ENCODE data around the gene MYO5C. TPM values are rescaled to one million over a fixed set of nuclear protein-coding genes. Genes with fewer than 3 reads are reported as not detected.

Gene MYO5C
- total and polyA plus RNA-seq, 2 of the 4 experiments (the other 2 are of a cell fraction): under 0.01 to 0.03 TPM

DNA sequence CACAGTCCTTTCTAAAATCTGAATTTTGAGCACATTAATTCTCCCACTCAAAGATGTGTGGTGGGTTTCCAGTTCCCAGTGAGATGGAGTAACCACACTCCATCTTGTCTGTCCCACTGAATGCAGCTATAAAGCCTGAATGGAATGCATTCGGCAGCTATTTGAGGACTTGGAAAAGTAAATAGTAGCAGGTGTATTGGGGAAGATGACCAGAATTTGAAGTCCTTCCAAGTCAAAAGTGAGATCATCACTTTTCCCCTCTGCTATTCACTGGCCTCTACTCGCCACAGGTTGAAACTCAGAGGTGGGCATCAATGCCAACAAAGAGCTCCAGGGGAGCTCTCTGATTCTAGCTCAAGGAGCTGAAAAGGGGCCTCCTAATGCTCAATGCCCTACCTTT, 96.3 kb downstream of the MYO5C start:
- Histone ChIP-seq H4K20me1 (ENCODE audit: insufficient read depth, low read length) (no peaks in the 10 kb centered on the region), H2AFZ (replicated peaks; ENCODE audit: low read length, poor library complexity) (no peak overlapping the region), H3K9me1 (ENCODE audit: insufficient read depth, low read length) (no peaks in the 10 kb centered on the region), H3K36me3 (ENCODE audit: control insufficient read depth, insufficient read depth, low read length) (no peaks in the 10 kb centered on the region), H2BK120ac (ENCODE audit: low read depth, low read length) (no peak overlapping the region), H2AK9ac (replicated peaks; ENCODE audit: low read depth, low read length, poor library complexity) (no peak overlapping the region), H4K91ac (ENCODE audit: insufficient read depth, low read depth, low read length) (no peak overlapping the region), H3K4me2 (ENCODE audit: low read depth, low read length) (no peak overlapping the region), H4K5ac (ENCODE audit: low read depth, low read length) (no peak overlapping the region), H3K27me3 (ENCODE audit: control insufficient read depth, insufficient read depth, low read length) (peaks cover 21% of the 10 kb centered on the region), H3K4me3 (ENCODE audit: insufficient read depth, low read depth, low read length) (no peak overlapping the region), H4K8ac (ENCODE audit: low read depth in 2 of 2, low read length in 2 of 2) (no peak overlapping the region), H2AK5ac (ENCODE audit: low read depth, low read length) (no peak overlapping the region), H3K18ac (ENCODE audit: low read depth, low read length) (no peak overlapping the region), H2BK5ac (ENCODE audit: low read depth, low read length, poor library complexity, severe bottlenecking) (no peak overlapping the region), H3K56ac (ENCODE audit: extremely low read depth, insufficient read depth, low read length) (no peak overlapping the region), H3K79me1 (ENCODE audit: low read depth in 1 of 2, low read length in 2 of 2) (no peaks in the 10 kb centered on the region), H3K4me1 (ENCODE audit: control insufficient read depth, insufficient read depth, low read length) (no peaks in the 10 kb centered on the region), H2BK20ac (ENCODE audit: low read depth, low read length) (no peak overlapping the region), H2BK15ac (ENCODE audit: low read depth, low read length) (no peak overlapping the region), H3K14ac (replicated peaks; ENCODE audit: low read depth, low read length) (no peak overlapping the region), H3K23ac (ENCODE audit: low read depth, low read length) (no peak overlapping the region), H3K9ac (ENCODE audit: low read depth, low read length) (no peak overlapping the region), H3K4ac (ENCODE audit: low read depth, low read length) (no peak overlapping the region), H3K27ac (ENCODE audit: insufficient read depth, low read length) (no peak overlapping the region), H3K9me3 (ENCODE audit: control insufficient read depth, insufficient read depth, low read length) (no peaks in the 10 kb centered on the region)
- dilution Hi-C loops (cut with HindIII; ENCODE audit: low sequenced_read_pairs, unreplicated experiment): no loop called here
- ATAC-seq (ENCODE audit: low read depth) (no peak), DNase-seq (no peak)
- BruUV-seq (replicated peaks): no TSS peak
- ChIA-PET CTCF (no interaction called here), POLR2A (ENCODE audit: unreplicated experiment) (no interaction called here)
- TF ChIP-seq MAFK (IDR thresholded peaks at IDR 0.05; ENCODE audit: low read depth, low read length) (no peak), MAZ (IDR thresholded peaks at IDR 0.05; ENCODE audit: borderline replicate concordance, low read depth, low read length) (no peak), CEBPB (IDR thresholded peaks at IDR 0.05; ENCODE audit: low read depth, low read length) (no peak), CHD1 (IDR thresholded peaks at IDR 0.05; ENCODE audit: low read depth, low read length) (no peak), POLR2A (IDR thresholded peaks at IDR 0.05; ENCODE audit: low read depth, low read length) (no peak), NFE2L2 (IDR thresholded peaks at IDR 0.05; ENCODE audit: low read depth, low read length) (no peak), RAD21 (IDR thresholded peaks at IDR 0.05; ENCODE audit: low read length) (no peak), ELK1 (IDR thresholded peaks at IDR 0.05; ENCODE audit: borderline replicate concordance, low read depth, low read length) (no peak), RCOR1 (IDR thresholded peaks at IDR 0.05; ENCODE audit: insufficient replicate concordance, low read length) (no peak), RFX5 (IDR thresholded peaks at IDR 0.05; ENCODE audit: low read depth, low read length) (no peak), FOS (IDR thresholded peaks at IDR 0.05; ENCODE audit: low read depth, low read length) (no peak), SMC3 (IDR thresholded peaks at IDR 0.05; ENCODE audit: low read depth, low read length) (no peak), CTCF (conservative IDR thresholded peaks at IDR 0.05; ENCODE audit: low read depth, low read length) (no peak), MXI1 (IDR thresholded peaks at IDR 0.05; ENCODE audit: borderline replicate concordance, low read depth, low read length) (no peak), BHLHE40 (IDR thresholded peaks at IDR 0.05; ENCODE audit: low read depth, low read length) (no peak)
- TF ChIP-seq, protein P1, sequence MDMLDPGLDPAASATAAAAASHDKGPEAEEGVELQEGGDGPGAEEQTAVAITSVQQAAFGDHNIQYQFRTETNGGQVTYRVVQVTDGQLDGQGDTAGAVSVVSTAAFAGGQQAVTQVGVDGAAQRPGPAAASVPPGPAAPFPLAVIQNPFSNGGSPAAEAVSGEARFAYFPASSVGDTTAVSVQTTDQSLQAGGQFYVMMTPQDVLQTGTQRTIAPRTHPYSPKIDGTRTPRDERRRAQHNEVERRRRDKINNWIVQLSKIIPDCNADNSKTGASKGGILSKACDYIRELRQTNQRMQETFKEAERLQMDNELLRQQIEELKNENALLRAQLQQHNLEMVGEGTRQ (IDR thresholded peaks at IDR 0.05; ENCODE audit: low read depth, low read length): no peak
- in situ Hi-C loops (cut with MboI; ENCODE audit: low sequenced_read_pairs): no loop called here
- intact Hi-C loops (cut with micrococcal nuclease): no loop called here
- no CpG with 5 or more reads among the region's 2 CpGs for WGBS, 2 experiments (ENCODE audit: extremely low coverage in 2 of 2, insufficient read length in 1 of 2)
